ENCODE results near the gene LIN7B. TPM values are rescaled to one million over a fixed set of nuclear protein-coding genes. Genes with fewer than 3 reads are reported as not detected.

Gene LIN7B
- total and polyA plus RNA-seq, 2 of the 13 experiments (the other 11 are each of a cell fraction or from before 2014, with no cell fraction given): 5.3 to 7.6 TPM

DNA sequence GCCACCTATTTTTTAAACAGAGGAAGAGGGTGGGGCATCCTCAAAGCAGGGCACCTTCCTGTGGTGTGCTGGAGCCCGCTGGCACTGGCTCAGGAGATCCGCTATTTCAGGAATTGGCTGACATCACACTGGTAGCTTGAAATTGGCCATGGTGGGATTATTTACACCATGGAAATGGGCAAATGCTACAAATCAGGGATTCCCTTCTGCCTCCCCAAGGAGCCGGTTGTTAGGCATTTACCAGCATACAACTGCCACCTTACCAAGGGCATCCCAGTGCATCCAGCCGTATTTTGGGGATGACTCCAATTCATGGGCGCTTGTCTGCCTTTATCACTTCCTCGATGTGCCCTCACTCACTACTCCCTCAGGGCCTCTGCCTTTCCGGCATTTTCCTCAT lies 26.8 kb downstream of the LIN7B start (continued):
- TF ChIP-seq AHR (CRISPR knock-in tag; IDR thresholded peaks at IDR 0.05) (no peak), NBN (conservative IDR thresholded peaks at IDR 0.05) (no peak), SP2 (CRISPR knock-in tag; IDR thresholded peaks at IDR 0.05) (no peak), NR3C1 (CRISPR knock-in tag; IDR thresholded peaks at IDR 0.05) (no peak), ZFP36 (IDR thresholded peaks at IDR 0.05; ENCODE audit: borderline replicate concordance, low read depth, low read length, partially characterized antibody) (no peak), PCBP1 (IDR thresholded peaks at IDR 0.05; ENCODE audit: borderline replicate concordance, low read depth, low read length) (no peak), RBAK (CRISPR knock-in tag; IDR thresholded peaks at IDR 0.05) (no peak), CREM (IDR thresholded peaks at IDR 0.05) (no peak), CREM (CRISPR knock-in tag; IDR thresholded peaks at IDR 0.05) (no peak), ZNF160 (CRISPR knock-in tag; IDR thresholded peaks at IDR 0.05) (no peak), ZNF768 (CRISPR knock-in tag; IDR thresholded peaks at IDR 0.05) (no peak)
- TF ChIP-seq, protein P1, sequence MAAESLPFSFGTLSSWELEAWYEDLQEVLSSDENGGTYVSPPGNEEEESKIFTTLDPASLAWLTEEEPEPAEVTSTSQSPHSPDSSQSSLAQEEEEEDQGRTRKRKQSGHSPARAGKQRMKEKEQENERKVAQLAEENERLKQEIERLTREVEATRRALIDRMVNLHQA (CRISPR knock-in tag; IDR thresholded peaks at IDR 0.05): no peak
- TF ChIP-seq, protein P2, sequence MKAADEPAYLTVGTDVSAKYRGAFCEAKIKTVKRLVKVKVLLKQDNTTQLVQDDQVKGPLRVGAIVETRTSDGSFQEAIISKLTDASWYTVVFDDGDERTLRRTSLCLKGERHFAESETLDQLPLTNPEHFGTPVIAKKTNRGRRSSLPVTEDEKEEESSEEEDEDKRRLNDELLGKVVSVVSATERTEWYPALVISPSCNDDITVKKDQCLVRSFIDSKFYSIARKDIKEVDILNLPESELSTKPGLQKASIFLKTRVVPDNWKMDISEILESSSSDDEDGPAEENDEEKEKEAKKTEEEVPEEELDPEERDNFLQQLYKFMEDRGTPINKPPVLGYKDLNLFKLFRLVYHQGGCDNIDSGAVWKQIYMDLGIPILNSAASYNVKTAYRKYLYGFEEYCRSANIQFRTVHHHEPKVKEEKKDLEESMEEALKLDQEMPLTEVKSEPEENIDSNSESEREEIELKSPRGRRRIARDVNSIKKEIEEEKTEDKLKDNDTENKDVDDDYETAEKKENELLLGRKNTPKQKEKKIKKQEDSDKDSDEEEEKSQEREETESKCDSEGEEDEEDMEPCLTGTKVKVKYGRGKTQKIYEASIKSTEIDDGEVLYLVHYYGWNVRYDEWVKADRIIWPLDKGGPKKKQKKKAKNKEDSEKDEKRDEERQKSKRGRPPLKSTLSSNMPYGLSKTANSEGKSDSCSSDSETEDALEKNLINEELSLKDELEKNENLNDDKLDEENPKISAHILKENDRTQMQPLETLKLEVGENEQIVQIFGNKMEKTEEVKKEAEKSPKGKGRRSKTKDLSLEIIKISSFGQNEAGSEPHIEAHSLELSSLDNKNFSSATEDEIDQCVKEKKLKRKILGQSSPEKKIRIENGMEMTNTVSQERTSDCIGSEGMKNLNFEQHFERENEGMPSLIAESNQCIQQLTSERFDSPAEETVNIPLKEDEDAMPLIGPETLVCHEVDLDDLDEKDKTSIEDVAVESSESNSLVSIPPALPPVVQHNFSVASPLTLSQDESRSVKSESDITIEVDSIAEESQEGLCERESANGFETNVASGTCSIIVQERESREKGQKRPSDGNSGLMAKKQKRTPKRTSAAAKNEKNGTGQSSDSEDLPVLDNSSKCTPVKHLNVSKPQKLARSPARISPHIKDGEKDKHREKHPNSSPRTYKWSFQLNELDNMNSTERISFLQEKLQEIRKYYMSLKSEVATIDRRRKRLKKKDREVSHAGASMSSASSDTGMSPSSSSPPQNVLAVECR (CRISPR knock-in tag; IDR thresholded peaks at IDR 0.05; ENCODE audit: borderline replicate concordance): no peak

Measured in HepG2 (cell line).